Fibroblast of lung (primary cell): ENCODE measurements around the gene PLEKHM2. TPM values are rescaled to one million over a fixed set of nuclear protein-coding genes. Genes with fewer than 3 reads are reported as not detected.

Source experiments
- DNase-seq, 2 donors: peaks; one replicate each; pipeline versions ENCODE4 v3.0.0 to v3.0.0-alpha.2; 2010; ENCODE audit warnings: low read depth in 2 of 2
- H2AFZ ChIP-seq: 2 replicates; pipeline ENCODE4 v1.5.1; 2012; ENCODE audit warnings: low read length, control low read depth, inconsistent platforms
- H3K27ac ChIP-seq: 2 replicates; pipeline ENCODE4 v1.5.1; 2011; ENCODE audit warnings: low read length, control low read depth; ENCODE audit not compliant: insufficient read depth
- H3K27me3 ChIP-seq: 2 replicates; pipeline ENCODE4 v1.5.1; 2011; ENCODE audit warnings: mild to moderate bottlenecking, low read length; ENCODE audit not compliant: control insufficient read depth, insufficient read depth
- H3K36me3 ChIP-seq: 2 replicates; pipeline ENCODE4 v1.5.1; 2011; ENCODE audit warnings: low read length; ENCODE audit not compliant: control insufficient read depth, insufficient read depth
- H3K4me1 ChIP-seq: 2 replicates; pipeline ENCODE4 v1.5.1; 2011; ENCODE audit warnings: low read length; ENCODE audit not compliant: control insufficient read depth, insufficient read depth; ENCODE audit errors: extremely low read depth
- H3K4me2 ChIP-seq: 2 replicates; pipeline ENCODE4 v1.5.1; 2011; ENCODE audit warnings: low read length, control low read depth; ENCODE audit not compliant: insufficient read depth; ENCODE audit errors: extremely low read depth
- H3K4me3 ChIP-seq, 4 experiments: fragments of 200-600 bp in 1 of 4; sonication (generic) in 1 of 4; replicated peaks in 1 of 4; 2 replicates each; pipeline ENCODE4 v1.5.1; 2011 to 2016; ENCODE audit warnings: low read length in 4 of 4, low read depth in 3 of 4, mild to moderate bottlenecking in 3 of 4, control low read depth in 2 of 4, inconsistent platforms in 1 of 4, mixed read lengths in 1 of 4; ENCODE audit not compliant: insufficient read depth in 1 of 4; ENCODE audit errors: control extremely low read depth in 1 of 4
- H3K79me2 ChIP-seq: 2 replicates; pipeline ENCODE4 v1.5.1; 2012; ENCODE audit warnings: mild to moderate bottlenecking, low read length, inconsistent platforms; ENCODE audit not compliant: control insufficient read depth, insufficient read depth
- H3K9ac ChIP-seq: 2 replicates; pipeline ENCODE4 v1.5.1; 2011; ENCODE audit warnings: mild to moderate bottlenecking, low read length, control low read depth; ENCODE audit not compliant: insufficient read depth
- H3K9me3 ChIP-seq: 2 replicates; pipeline ENCODE4 v1.5.1; 2012; ENCODE audit warnings: low read depth, low read length; ENCODE audit not compliant: control insufficient read depth, insufficient read depth
- H4K20me1 ChIP-seq: 2 replicates; pipeline ENCODE4 v1.5.1; 2011; ENCODE audit warnings: low read length; ENCODE audit not compliant: control insufficient read depth, insufficient read depth; ENCODE audit errors: extremely low read depth
- EZH2 ChIP-seq: IDR thresholded peaks from 2 replicates; pipeline ENCODE4 v1.5.1; 2012; ENCODE audit warnings: low read length, control low read depth, mild to moderate bottlenecking; ENCODE audit errors: missing control alignments
- polyA plus RNA-seq, 2 donors: library from polyadenylated mRNA; depleted of rRNA in 1 of 2; stranded (reverse) in 1 of 2; unstranded in 1 of 2; fragments of >200 nt; gene quantifications; 2 replicates each; pipeline ENCODE4 v1.2.1, GENCODE V29; 2011 to 2012; ENCODE audit warnings: missing spikeins in 1 of 2
- total RNA-seq: library from RNA; depleted of rRNA; stranded (reverse); fragments of >200 nt; gene quantifications from 2 replicates; pipeline ENCODE4 v1.2.1, GENCODE V29; 2014
- TF ChIP-seq, protein P1 (sequence below), 2 donors: IDR thresholded peaks in 1 of 2; conservative IDR thresholded peaks in 1 of 2; 1 replicate in 1 of 2; 2 replicates in 1 of 2; pipeline ENCODE4 v1.5.1; 2011 to 2012; ENCODE audit warnings: low read length in 2 of 2, control low read depth in 1 of 2, inconsistent platforms in 1 of 2, low read depth in 1 of 2, mild to moderate bottlenecking in 1 of 2

PLEKHM2 gene
- total and polyA plus RNA-seq, 2 donors (not counting 1 experiment from before 2014, with no cell fraction given) = 27.3 to 94.6 TPM

DNA sequence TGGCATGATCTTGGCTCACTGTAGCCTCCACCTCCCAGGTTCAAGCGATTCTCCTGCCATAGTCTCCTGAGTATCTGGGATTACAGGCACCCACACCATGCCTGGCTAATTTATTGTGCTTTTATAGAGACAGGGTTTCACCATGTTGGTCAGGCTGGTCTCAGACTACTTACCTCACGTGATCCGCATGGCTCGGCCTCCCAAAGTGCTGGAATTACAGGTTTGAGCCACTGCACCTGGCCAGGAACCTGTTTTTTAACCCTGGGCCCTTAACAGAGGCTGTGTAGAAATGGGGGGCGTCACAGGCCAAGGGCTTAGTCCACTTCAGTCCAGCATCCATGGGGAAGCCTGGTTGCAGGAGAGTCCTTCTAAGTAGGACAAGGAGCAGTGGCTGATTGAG, 83.8 kb downstream of the PLEKHM2 start:
- Histone ChIP-seq H3K36me3 (peaks cover 11% of the 10 kb centered on the region), H4K20me1 (no peaks in the 10 kb centered on the region), H3K4me3 (no peak overlapping the region), H3K9ac (no peak overlapping the region), H3K4me2 (no peak overlapping the region), H3K27me3 (no peaks in the 10 kb centered on the region), H3K79me2 (peaks cover 2% of the 10 kb centered on the region), H3K4me1 (no peaks in the 10 kb centered on the region), H3K27ac (no peak overlapping the region), H3K9me3 (no peaks in the 10 kb centered on the region), H2AFZ (no peak overlapping the region)
- TF ChIP-seq, protein P1, sequence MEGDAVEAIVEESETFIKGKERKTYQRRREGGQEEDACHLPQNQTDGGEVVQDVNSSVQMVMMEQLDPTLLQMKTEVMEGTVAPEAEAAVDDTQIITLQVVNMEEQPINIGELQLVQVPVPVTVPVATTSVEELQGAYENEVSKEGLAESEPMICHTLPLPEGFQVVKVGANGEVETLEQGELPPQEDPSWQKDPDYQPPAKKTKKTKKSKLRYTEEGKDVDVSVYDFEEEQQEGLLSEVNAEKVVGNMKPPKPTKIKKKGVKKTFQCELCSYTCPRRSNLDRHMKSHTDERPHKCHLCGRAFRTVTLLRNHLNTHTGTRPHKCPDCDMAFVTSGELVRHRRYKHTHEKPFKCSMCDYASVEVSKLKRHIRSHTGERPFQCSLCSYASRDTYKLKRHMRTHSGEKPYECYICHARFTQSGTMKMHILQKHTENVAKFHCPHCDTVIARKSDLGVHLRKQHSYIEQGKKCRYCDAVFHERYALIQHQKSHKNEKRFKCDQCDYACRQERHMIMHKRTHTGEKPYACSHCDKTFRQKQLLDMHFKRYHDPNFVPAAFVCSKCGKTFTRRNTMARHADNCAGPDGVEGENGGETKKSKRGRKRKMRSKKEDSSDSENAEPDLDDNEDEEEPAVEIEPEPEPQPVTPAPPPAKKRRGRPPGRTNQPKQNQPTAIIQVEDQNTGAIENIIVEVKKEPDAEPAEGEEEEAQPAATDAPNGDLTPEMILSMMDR (conservative IDR thresholded peaks at IDR 0.05 in 1 of 2, IDR thresholded peaks at IDR 0.05 in 1 of 2; ENCODE audit: low read depth in 1 of 2, low read length in 2 of 2) = no peak
- TF ChIP-seq EZH2 = no peak
- no peak for DNase-seq

DNA sequence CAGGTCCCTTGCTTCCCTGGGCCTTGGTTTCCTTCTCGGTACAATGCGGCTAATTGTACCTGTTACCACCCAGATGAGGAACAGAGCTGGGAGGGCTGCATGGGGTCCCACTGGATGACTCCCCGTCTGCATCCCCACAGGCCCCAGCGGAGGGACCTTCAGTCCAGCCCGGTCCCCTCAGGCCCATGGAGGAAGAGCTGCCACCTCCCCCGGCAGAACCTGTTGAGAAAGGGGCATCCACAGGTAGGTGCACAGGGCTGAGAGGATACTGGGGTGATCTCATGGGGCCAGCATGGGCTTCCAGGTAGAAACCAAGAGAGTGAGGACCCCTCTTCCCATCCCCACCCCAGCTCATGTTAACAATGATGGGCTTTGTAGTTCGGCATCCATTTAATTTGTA, 84.3 kb downstream of the PLEKHM2 start:
- Histone ChIP-seq H2AFZ (no peak overlapping the region), H3K27ac (no peak overlapping the region), H3K79me2 (peaks cover 2% of the 10 kb centered on the region), H3K4me2 (no peak overlapping the region), H3K9me3 (no peaks in the 10 kb centered on the region), H3K4me1 (no peaks in the 10 kb centered on the region), H3K36me3 (peaks cover 11% of the 10 kb centered on the region), H3K27me3 (no peaks in the 10 kb centered on the region), H3K9ac (no peak overlapping the region), H4K20me1 (no peaks in the 10 kb centered on the region), H3K4me3 (no peak overlapping the region)
- TF ChIP-seq, protein P1 (conservative IDR thresholded peaks at IDR 0.05 in 1 of 2, IDR thresholded peaks at IDR 0.05 in 1 of 2; ENCODE audit: low read depth in 1 of 2, low read length in 2 of 2) = no peak
- no peak for TF ChIP-seq EZH2
- no peak for DNase-seq

DNA sequence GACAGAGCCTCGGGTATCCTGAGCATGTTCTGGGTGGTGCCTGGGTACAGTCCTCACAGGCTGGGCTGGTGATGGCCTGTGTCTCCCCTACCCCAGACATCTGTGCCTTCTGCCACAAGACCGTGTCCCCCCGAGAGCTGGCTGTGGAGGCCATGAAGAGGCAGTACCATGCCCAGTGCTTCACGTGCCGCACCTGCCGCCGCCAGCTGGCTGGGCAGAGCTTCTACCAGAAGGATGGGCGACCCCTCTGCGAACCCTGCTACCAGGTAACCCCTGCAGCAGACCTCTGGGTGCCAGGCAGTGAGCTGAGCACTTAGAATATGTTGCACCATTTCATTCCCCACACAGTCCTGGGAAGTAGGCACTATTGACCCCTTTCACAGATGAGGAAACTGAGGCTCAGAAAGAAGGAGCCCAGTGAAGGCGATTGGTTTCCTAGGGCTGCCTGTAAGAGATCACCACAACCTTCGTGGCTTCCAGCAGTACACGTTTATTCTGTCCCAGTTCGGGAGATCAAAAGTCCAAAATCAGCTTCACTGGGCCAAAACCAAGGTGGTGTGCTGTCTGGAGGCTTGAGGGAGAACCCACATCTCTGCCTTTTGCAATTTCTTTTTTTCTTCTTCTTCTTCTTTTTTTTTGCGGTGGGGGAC, 86.3 kb downstream of the PLEKHM2 start:
- no peaks in the 10 kb centered on the region for H3K4me1 ChIP-seq
- no peak overlapping the region for H2AFZ ChIP-seq
- no peak overlapping the region for H3K9ac ChIP-seq
- no peak overlapping the region for H3K4me2 ChIP-seq
- TF ChIP-seq EZH2 = no peak
- TF ChIP-seq, protein P1 (conservative IDR thresholded peaks at IDR 0.05 in 1 of 2, IDR thresholded peaks at IDR 0.05 in 1 of 2; ENCODE audit: low read depth in 1 of 2, low read length in 2 of 2) = no peak
- no peaks in the 10 kb centered on the region for H3K27me3 ChIP-seq
- no peaks in the 10 kb centered on the region for H3K79me2 ChIP-seq
- H3K9me3 ChIP-seq = no peaks in the 10 kb centered on the region
- no peak for DNase-seq
- no peaks in the 10 kb centered on the region for H4K20me1 ChIP-seq
- no peak overlapping the region for H3K4me3 ChIP-seq
- no peak overlapping the region for H3K27ac ChIP-seq
- H3K36me3 ChIP-seq = peaks cover 9% of the 10 kb centered on the region
